ENCODE measurements around the gene MEX3C.

- no peak for TF ChIP-seq CTCF (IDR thresholded peaks at IDR 0.05)
- TF ChIP-seq POLR2AphosphoS5 (IDR thresholded peaks at IDR 0.05; ENCODE audit: low read depth, low read length) = no peak
- no peak for TF ChIP-seq USF2 (IDR thresholded peaks at IDR 0.05; ENCODE audit: borderline replicate concordance, low read depth, low read length)
- TF ChIP-seq MXI1 (IDR thresholded peaks at IDR 0.05; ENCODE audit: low read depth, low read length) = no peak
- TF ChIP-seq YY1 (IDR thresholded peaks at IDR 0.05; ENCODE audit: low read depth) = no peak
- TF ChIP-seq RAD21 (IDR thresholded peaks at IDR 0.05; ENCODE audit: low read length) = no peak
These were observed 2.9 kb downstream of the MEX3C start for GRCh38 chr18:51194604-51195003.
